ENCODE measurements around the gene ALDH4A1. TPM values are rescaled to one million over a fixed set of nuclear protein-coding genes. Genes with fewer than 3 reads are reported as not detected.

ALDH4A1 gene
- total and polyA plus RNA-seq, 9 of the 15 experiments (the other 6 are each of a cell fraction or from before 2014, with no cell fraction given): 0.27 to 31.4 (median 16.6) TPM

- peak; percentile 82 for TF ChIP-seq PKNOX1 (IDR thresholded peaks at IDR 0.05)
- TF ChIP-seq PML (IDR thresholded peaks at IDR 0.05; ENCODE audit: low read length): peak; percentile 11; the same call in 1 of the 2 replicates
- TF ChIP-seq ZNF77 (CRISPR knock-in tag; IDR thresholded peaks at IDR 0.05): no peak
- peak; percentile 74 for TF ChIP-seq SMARCE1 (IDR thresholded peaks at IDR 0.05)
- no peak for TF ChIP-seq NR2F6 (CRISPR knock-in tag; IDR thresholded peaks at IDR 0.05)
- no peak for TF ChIP-seq XRCC3 (IDR thresholded peaks at IDR 0.05)
- TF ChIP-seq POLR3A (IDR thresholded peaks at IDR 0.05; ENCODE audit: borderline replicate concordance, extremely low read depth, insufficient read depth, insufficient read length): no peak
- TF ChIP-seq, protein P1, sequence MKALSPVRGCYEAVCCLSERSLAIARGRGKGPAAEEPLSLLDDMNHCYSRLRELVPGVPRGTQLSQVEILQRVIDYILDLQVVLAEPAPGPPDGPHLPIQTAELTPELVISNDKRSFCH (CRISPR knock-in tag; IDR thresholded peaks at IDR 0.05): no peak
- TF ChIP-seq, protein P1 (tag; IDR thresholded peaks at IDR 0.05): peak; percentile 42; the same call in 1 of the 2 replicates
- TF ChIP-seq ZNF408 (CRISPR knock-in tag; IDR thresholded peaks at IDR 0.05; ENCODE audit: low read depth): no peak
- no peak for TF ChIP-seq PPARD (CRISPR knock-in tag; IDR thresholded peaks at IDR 0.05)
- no peak for TF ChIP-seq CEBPG (CRISPR knock-in tag; IDR thresholded peaks at IDR 0.05)
- no peak for TF ChIP-seq CEBPG (tag; conservative IDR thresholded peaks at IDR 0.05 in 1 of 2, IDR thresholded peaks at IDR 0.05 in 1 of 2)
- TF ChIP-seq SIX5 (IDR thresholded peaks at IDR 0.05; ENCODE audit: borderline replicate concordance in 1 of 2, insufficient read depth in 1 of 2, low read depth in 1 of 2, low read length in 2 of 2): no peak
- TF ChIP-seq ZNF253 (CRISPR knock-in tag; conservative IDR thresholded peaks at IDR 0.05): no peak
- TF ChIP-seq, protein P2, sequence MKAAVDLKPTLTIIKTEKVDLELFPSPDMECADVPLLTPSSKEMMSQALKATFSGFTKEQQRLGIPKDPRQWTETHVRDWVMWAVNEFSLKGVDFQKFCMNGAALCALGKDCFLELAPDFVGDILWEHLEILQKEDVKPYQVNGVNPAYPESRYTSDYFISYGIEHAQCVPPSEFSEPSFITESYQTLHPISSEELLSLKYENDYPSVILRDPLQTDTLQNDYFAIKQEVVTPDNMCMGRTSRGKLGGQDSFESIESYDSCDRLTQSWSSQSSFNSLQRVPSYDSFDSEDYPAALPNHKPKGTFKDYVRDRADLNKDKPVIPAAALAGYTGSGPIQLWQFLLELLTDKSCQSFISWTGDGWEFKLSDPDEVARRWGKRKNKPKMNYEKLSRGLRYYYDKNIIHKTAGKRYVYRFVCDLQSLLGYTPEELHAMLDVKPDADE (conservative IDR thresholded peaks at IDR 0.05; ENCODE audit: control insufficient read depth, low read depth, low read length): 0 out of 2 replicates have a peak, but pooled peaks have one; percentile 43
- TF ChIP-seq HDGF (IDR thresholded peaks at IDR 0.05): 0 out of 2 replicates have a peak, but pooled peaks have one; percentile 53
- peak; percentile 30; the same call in 1 of the 2 replicates for TF ChIP-seq CREB3L1 (IDR thresholded peaks at IDR 0.05; ENCODE audit: borderline replicate concordance, low read depth)
- TF ChIP-seq TCF7 (IDR thresholded peaks at IDR 0.05; ENCODE audit: borderline replicate concordance): no peak
- TF ChIP-seq NCOA1 (IDR thresholded peaks at IDR 0.05; ENCODE audit: low read depth): peak; percentile 44; the same call in 1 of the 2 replicates
- TF ChIP-seq, protein P3, sequence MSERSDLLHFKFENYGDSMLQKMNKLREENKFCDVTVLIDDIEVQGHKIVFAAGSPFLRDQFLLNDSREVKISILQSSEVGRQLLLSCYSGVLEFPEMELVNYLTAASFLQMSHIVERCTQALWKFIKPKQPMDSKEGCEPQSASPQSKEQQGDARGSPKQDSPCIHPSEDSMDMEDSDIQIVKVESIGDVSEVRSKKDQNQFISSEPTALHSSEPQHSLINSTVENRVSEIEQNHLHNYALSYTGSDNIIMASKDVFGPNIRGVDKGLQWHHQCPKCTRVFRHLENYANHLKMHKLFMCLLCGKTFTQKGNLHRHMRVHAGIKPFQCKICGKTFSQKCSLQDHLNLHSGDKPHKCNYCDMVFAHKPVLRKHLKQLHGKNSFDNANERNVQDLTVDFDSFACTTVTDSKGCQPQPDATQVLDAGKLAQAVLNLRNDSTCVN (CRISPR knock-in tag; IDR thresholded peaks at IDR 0.05): no peak
- TF ChIP-seq XRCC5 (IDR thresholded peaks at IDR 0.05; ENCODE audit: low read depth, low read length): 0 out of 2 replicates have a peak, but pooled peaks have one; percentile 30
- TF ChIP-seq KLF16 (IDR thresholded peaks at IDR 0.05): peak; percentile 79
Measured at GRCh38 chr1:18908911-18909771, 6.8 kb upstream of the ALDH4A1 start (continued).
